OCI-LY1 (cell line): ENCODE measurements around the gene PNKP.

Experiments used
- H2AFZ ChIP-seq: fragments of 200-600 bp; sonication (generic), shearing (Covaris generic); 2 replicates; pipeline ENCODE4 v1.6.0; 2014; ENCODE audit warnings: antibody characterized with exemption, mild to moderate bottlenecking, low read length
- H3F3A ChIP-seq: fragments of 200-600 bp; sonication (generic), shearing (Covaris generic); 2 replicates; pipeline ENCODE4 v1.6.0; 2014; ENCODE audit warnings: mild to moderate bottlenecking, antibody characterized with exemption, low read length, moderate library complexity; ENCODE audit not compliant: insufficient read depth
- H3K27ac ChIP-seq: fragments of 200-600 bp; sonication (generic); 2 replicates; pipeline ENCODE4 v1.5.1; 2014; ENCODE audit warnings: low read length, mixed run types, mild to moderate bottlenecking, low read depth; ENCODE audit not compliant: poor library complexity, severe bottlenecking
- H3K27me3 ChIP-seq: fragments of 200-600 bp; sonication (generic); 2 replicates; pipeline ENCODE4 v1.6.0; 2014; ENCODE audit warnings: antibody characterized with exemption, mild to moderate bottlenecking, low read length, moderate library complexity; ENCODE audit not compliant: insufficient read depth
- H3K36me3 ChIP-seq: fragments of 200-600 bp; sonication (generic); 2 replicates; pipeline ENCODE4 v1.6.1; 2014; ENCODE audit warnings: mild to moderate bottlenecking, antibody characterized with exemption, low read length, moderate library complexity, mixed read lengths; ENCODE audit not compliant: insufficient read depth
- H3K4me1 ChIP-seq: fragments of 200-600 bp; sonication (generic); 2 replicates; pipeline ENCODE4 v1.5.1; 2014; ENCODE audit warnings: mild to moderate bottlenecking, low read length, moderate library complexity; ENCODE audit not compliant: insufficient read depth, severe bottlenecking
- H3K4me2 ChIP-seq: fragments of 200-600 bp; sonication (generic), shearing (Covaris generic); 2 replicates; pipeline ENCODE4 v1.6.1; 2014; ENCODE audit warnings: low read length
- H3K4me3 ChIP-seq: fragments of 200-600 bp; sonication (generic); 2 replicates; pipeline ENCODE4 v1.5.1; 2014; ENCODE audit warnings: low read length, low read depth, mild to moderate bottlenecking, mixed read lengths; ENCODE audit not compliant: poor library complexity, severe bottlenecking
- H3K79me2 ChIP-seq: fragments of 200-600 bp; shearing (Covaris generic); 2 replicates; pipeline ENCODE4 v1.6.1; 2016; ENCODE audit warnings: mixed run types, low read length, mixed read lengths; ENCODE audit not compliant: insufficient read depth
- H3K9ac ChIP-seq: fragments of 200-600 bp; sonication (generic), shearing (Covaris generic); 2 replicates; pipeline ENCODE4 v1.6.1; 2014; ENCODE audit warnings: mild to moderate bottlenecking, low read length, mixed read lengths
- H3K9me2 ChIP-seq: fragments of 200-600 bp; sonication (generic), shearing (Covaris generic); 2 replicates; pipeline ENCODE4 v1.6.1; 2014; ENCODE audit warnings: low read depth, mild to moderate bottlenecking, low read length, mixed read lengths
- H3K9me3 ChIP-seq: fragments of 200-600 bp; shearing (Covaris generic); 2 replicates; pipeline ENCODE4 v1.6.1; 2014; ENCODE audit warnings: low read length, mixed read lengths
- H4K20me1 ChIP-seq: fragments of 200-600 bp; sonication (generic), shearing (Covaris generic); 2 replicates; pipeline ENCODE4 v1.6.0; 2016; ENCODE audit warnings: mild to moderate bottlenecking, low read length; ENCODE audit not compliant: insufficient read depth
- EZH2 ChIP-seq: fragments of 200-600 bp; sonication (generic), shearing (Covaris generic); IDR thresholded peaks from 2 replicates; pipeline ENCODE4 v1.8.0; 2017; ENCODE audit warnings: borderline replicate concordance, mixed run types, mild to moderate bottlenecking, antibody characterized with exemption, low read length, moderate library complexity, mixed read lengths
- TF ChIP-seq, protein P1 (sequence below): fragments of 200-600 bp; sonication (generic), shearing (Covaris generic); IDR thresholded peaks from 2 replicates; pipeline ENCODE4 v1.5.1; 2017; ENCODE audit warnings: mild to moderate bottlenecking, antibody characterized with exemption, low read length, moderate library complexity, mixed read lengths

PNKP gene

DNA sequence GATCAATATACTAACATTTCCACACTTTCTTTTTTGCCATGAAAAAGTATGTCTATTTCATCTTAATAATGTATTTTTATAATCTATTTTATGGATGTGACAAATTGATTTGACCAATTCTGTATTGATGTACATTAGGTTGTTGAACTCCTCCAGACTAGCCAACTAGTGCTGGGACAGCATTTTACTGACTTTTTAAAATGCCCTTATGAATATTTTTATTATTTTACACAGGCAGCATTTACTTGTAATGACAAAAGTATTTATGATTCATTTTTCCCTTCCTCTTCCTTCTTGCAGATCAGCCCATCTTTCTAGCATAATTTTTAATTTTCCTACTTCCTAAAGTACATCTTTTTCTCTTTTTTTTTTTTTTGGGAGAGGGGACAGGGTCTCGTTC, 53.4 kb downstream of the PNKP start:
- Histone ChIP-seq H2AFZ (peak overlapping the region; percentile 62), H4K20me1 (no peaks in the 10 kb centered on the region), H3K27me3 (no peaks in the 10 kb centered on the region), H3K4me3 (peak overlapping the region; percentile 71), H3K9me2 (no peaks in the 10 kb centered on the region), H3K36me3 (no peaks in the 10 kb centered on the region; the same call in 1 of the 2 replicates), H3K9me3 (no peaks in the 10 kb centered on the region), H3K9ac (peak overlapping the region; percentile 19; the same call in 1 of the 2 replicates), H3K4me2 (peak overlapping the region; percentile 70), H3F3A (peaks cover 10% of the 10 kb centered on the region), H3K27ac (peak overlapping the region; percentile 85), H3K4me1 (peaks cover 54% of the 10 kb centered on the region), H3K79me2 (peaks cover 8% of the 10 kb centered on the region)
- TF ChIP-seq, protein P1, sequence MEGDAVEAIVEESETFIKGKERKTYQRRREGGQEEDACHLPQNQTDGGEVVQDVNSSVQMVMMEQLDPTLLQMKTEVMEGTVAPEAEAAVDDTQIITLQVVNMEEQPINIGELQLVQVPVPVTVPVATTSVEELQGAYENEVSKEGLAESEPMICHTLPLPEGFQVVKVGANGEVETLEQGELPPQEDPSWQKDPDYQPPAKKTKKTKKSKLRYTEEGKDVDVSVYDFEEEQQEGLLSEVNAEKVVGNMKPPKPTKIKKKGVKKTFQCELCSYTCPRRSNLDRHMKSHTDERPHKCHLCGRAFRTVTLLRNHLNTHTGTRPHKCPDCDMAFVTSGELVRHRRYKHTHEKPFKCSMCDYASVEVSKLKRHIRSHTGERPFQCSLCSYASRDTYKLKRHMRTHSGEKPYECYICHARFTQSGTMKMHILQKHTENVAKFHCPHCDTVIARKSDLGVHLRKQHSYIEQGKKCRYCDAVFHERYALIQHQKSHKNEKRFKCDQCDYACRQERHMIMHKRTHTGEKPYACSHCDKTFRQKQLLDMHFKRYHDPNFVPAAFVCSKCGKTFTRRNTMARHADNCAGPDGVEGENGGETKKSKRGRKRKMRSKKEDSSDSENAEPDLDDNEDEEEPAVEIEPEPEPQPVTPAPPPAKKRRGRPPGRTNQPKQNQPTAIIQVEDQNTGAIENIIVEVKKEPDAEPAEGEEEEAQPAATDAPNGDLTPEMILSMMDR, result no peak
- no peak for TF ChIP-seq EZH2

DNA sequence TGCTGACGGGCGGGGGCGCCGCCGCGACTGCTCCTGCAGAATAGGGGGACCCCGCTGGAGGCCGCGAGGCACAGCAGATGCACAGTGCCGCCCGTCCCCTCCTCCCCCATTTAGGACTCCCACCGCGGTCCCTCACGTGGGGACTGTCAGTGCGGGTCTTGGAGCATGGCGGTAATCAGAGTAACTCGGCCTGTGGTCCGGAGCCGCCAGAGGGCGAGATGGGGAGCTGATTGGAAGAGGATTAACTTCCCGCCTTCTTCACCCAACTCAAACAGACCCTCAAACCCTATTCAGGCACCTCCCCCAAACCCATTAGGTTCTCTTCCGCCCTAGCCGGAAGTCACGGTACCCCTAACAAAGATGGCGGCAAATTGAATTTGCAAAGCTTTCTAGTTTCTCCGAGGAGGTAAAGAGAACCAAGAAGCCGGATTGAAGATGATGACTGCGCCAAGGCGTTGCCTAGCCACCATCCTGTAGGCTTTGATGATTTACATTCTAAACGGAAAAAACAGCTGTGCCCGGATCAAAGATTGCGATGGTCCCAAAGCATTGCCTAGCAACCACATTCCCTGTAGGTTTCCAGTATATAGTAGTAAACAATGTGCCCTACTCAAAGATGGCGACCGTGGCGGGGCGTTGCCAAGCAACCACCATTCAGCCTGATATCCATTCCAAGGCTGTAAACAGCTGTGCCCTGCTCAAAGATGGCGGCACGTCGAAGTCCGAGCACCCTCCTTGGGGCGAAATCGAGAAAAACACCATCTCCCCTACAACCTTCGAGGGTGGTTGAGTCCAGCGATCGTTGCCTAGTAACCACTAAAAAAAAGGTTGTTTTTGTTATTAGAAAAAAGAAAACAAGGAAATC, 54.1 kb downstream of the PNKP start, which contains the start of gene FUZ:
FUZ (minus strand) TSS at position 296 of the 865 bp plus-strand sequence; CDS start at position 110, 186 bp downstream.
- H2AFZ ChIP-seq, result peak within 1 kb of the TSS; percentile 62
- no peaks in the 10 kb centered on the region for H3K9me2 ChIP-seq
- no peaks in the 10 kb centered on the region for H3K9me3 ChIP-seq
- H3K9ac ChIP-seq, result peak within 1 kb of the TSS; percentile 71
- TF ChIP-seq, protein P1, result peak; percentile 57
- no peak for TF ChIP-seq EZH2
- peak within 1 kb of the TSS; percentile 70 for H3K4me2 ChIP-seq
- H4K20me1 ChIP-seq, result no peaks in the 10 kb centered on the region
- H3F3A ChIP-seq, result peaks cover 10% of the 10 kb centered on the region
- H3K36me3 ChIP-seq, result peaks cover 2% of the 10 kb centered on the region; the same call in 1 of the 2 replicates
- peak within 1 kb of the TSS; percentile 71 for H3K4me3 ChIP-seq
- no peaks in the 10 kb centered on the region; the same call in 1 of the 2 replicates for H3K79me2 ChIP-seq
- H3K4me1 ChIP-seq, result peaks cover 60% of the 10 kb centered on the region
- H3K27me3 ChIP-seq, result no peaks in the 10 kb centered on the region
- H3K27ac ChIP-seq, result peak within 1 kb of the TSS; percentile 85

DNA sequence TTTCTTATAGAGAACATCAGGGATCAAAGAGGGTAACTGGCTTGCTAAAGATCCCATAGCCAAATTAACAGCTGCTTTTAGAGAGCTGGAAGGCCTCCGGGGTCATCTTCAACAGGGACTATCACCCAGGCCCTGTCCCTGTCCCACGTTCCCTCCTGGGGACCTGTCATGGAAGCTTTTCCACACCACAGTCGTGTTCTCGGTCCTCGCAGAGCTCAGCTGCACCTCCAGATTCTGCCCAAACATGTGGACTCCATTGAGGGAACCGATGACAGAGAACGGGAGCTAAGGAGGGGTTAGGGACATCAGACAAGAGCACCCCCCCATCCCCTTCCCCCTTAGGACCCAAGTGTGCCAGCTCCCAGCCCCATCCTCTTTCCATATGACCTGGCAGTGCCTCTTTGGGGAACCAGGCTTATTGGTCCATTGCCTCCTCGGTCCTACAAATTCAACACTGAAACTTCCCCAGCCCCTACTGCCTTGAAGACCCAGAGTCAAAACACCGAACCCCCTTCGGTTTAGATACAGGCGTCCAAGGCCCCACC, 54.9 kb downstream of the PNKP start:
- Histone ChIP-seq H2AFZ (no peak overlapping the region), H3K79me2 (no peaks in the 10 kb centered on the region), H3K9me3 (no peaks in the 10 kb centered on the region), H3K4me3 (peak overlapping the region; percentile 71), H4K20me1 (no peaks in the 10 kb centered on the region), H3K9ac (peak overlapping the region; percentile 71), H3K4me2 (peak overlapping the region; percentile 70), H3K36me3 (peaks cover 9% of the 10 kb centered on the region; the same call in 1 of the 2 replicates), H3K9me2 (no peaks in the 10 kb centered on the region), H3K4me1 (peaks cover 61% of the 10 kb centered on the region), H3F3A (peaks cover 10% of the 10 kb centered on the region), H3K27ac (peak overlapping the region; percentile 76), H3K27me3 (no peaks in the 10 kb centered on the region)
- TF ChIP-seq, protein P1, result no peak
- TF ChIP-seq EZH2, result no peak
